NB4 (cell line): ENCODE results near the gene ZNF543.

ENCODE experiments used
- DNase-seq: peaks from one replicate; pipeline ENCODE4 v3.0.0; 2010; ENCODE audit warnings: low read depth
- H3K4me3 ChIP-seq: one replicate; pipeline ENCODE4 v1.5.1; 2011; ENCODE audit warnings: mild to moderate bottlenecking, low read depth, low read length, moderate library complexity
- CTCF ChIP-seq: IDR thresholded peaks from one replicate; pipeline ENCODE4 v1.5.1; 2012; ENCODE audit warnings: low read depth, low read length
- MAX ChIP-seq: IDR thresholded peaks from 2 replicates; pipeline ENCODE4 v1.6.1; 2011; ENCODE audit warnings: low read depth, low read length
- MYC ChIP-seq: IDR thresholded peaks from 2 replicates; pipeline ENCODE4 v1.6.1; 2011; ENCODE audit warnings: low read depth, low read length
- POLR2A ChIP-seq: IDR thresholded peaks from 2 replicates; pipeline ENCODE4 v1.6.1; 2011; ENCODE audit warnings: mild to moderate bottlenecking; ENCODE audit not compliant: insufficient read length; ENCODE audit errors: extremely low read depth

Gene ZNF543

GRCh38 chr19:57348136-57348535 is 27.9 kb downstream of the ZNF543 start:
- no peak for TF ChIP-seq POLR2A
- no peak for TF ChIP-seq CTCF
- no peak for TF ChIP-seq MYC
- no peak for TF ChIP-seq MAX
- DNase-seq, result no peak
- no peak overlapping the region for H3K4me3 ChIP-seq

- peak within 1 kb of the TSS; percentile 86 for H3K4me3 ChIP-seq
- peak; percentile 91 for DNase-seq
- TF ChIP-seq MAX (no peak; the same call in 1 of the 2 replicates), MYC (peak; percentile 38; the same call in 1 of the 2 replicates), POLR2A (peak; percentile 41), CTCF (no peak)
Observed at GRCh38 chr19:57350877-57351805, 30.9 kb downstream of the ZNF543 start, which contains the start of gene ZNF304. Gene ZNF304, plus strand, starts transcription at chr19:57351271. Its CDS starts 394 bp downstream, at chr19:57351665.

GRCh38 chr19:57351867-57352266 is 31.6 kb downstream of the ZNF543 start:
- no peak for TF ChIP-seq CTCF
- no peak for TF ChIP-seq POLR2A
- no peak for TF ChIP-seq MAX
- no peak for TF ChIP-seq MYC
- no peak for DNase-seq
- H3K4me3 ChIP-seq, result peak overlapping the region; percentile 86

- TF ChIP-seq MYC (no peak), CTCF (no peak)
- no peak overlapping the region for H3K4me3 ChIP-seq
Observed at GRCh38 chr19:57355916-57356315, 35.6 kb downstream of the ZNF543 start.

GRCh38 chr19:57357406-57357805 is 37.1 kb downstream of the ZNF543 start:
- DNase-seq, result no peak
- TF ChIP-seq MAX (no peak), POLR2A (no peak), CTCF (no peak), MYC (no peak)
- H3K4me3 ChIP-seq, result no peak overlapping the region

More at GRCh38 chr19:57355916-57356315, 35.6 kb downstream of the ZNF543 start:
- no peak for DNase-seq
